ENCODE data around the gene TET2.

The TET2 gene

GRCh38 chr4:105140684-105141490, 5.8 kb upstream of the TET2 start:
- DNase-seq (ENCODE audit: low read depth in 2 of 2), result no peak

GRCh38 chr4:105145156-105145902, 1.3 kb upstream of the TET2 start:
- no peak for DNase-seq (ENCODE audit: low read depth in 2 of 2)

GRCh38 chr4:105145903-105146275, 787 bp upstream of the TET2 start:
- no peak for DNase-seq (ENCODE audit: low read depth in 2 of 2)

- no peak for DNase-seq (ENCODE audit: low read depth in 2 of 2)
Measured at GRCh38 chr4:105147016-105147552, 408 bp downstream of the TET2 start.

- DNase-seq (ENCODE audit: low read depth in 2 of 2), result no peak
Measured at GRCh38 chr4:105147553-105148161, 981 bp downstream of the TET2 start.

- no peak for DNase-seq (ENCODE audit: low read depth in 2 of 2)
Measured at GRCh38 chr4:105148356-105148755, 1.7 kb downstream of the TET2 start.

- DNase-seq (ENCODE audit: low read depth in 2 of 2), result no peak
Measured at GRCh38 chr4:105148776-105149175, 2.1 kb downstream of the TET2 start.

- DNase-seq (ENCODE audit: low read depth in 2 of 2), result no peak
Measured at GRCh38 chr4:105149771-105150170, 3.1 kb downstream of the TET2 start.

- no peak for DNase-seq (ENCODE audit: low read depth in 2 of 2)
Measured at GRCh38 chr4:105150503-105150902, 3.8 kb downstream of the TET2 start.

- no peak for DNase-seq (ENCODE audit: low read depth in 2 of 2)
Measured at GRCh38 chr4:105153749-105154148, 7.1 kb downstream of the TET2 start.

GRCh38 chr4:105154576-105154975, 7.9 kb downstream of the TET2 start:
- no peak for DNase-seq (ENCODE audit: low read depth in 2 of 2)

GRCh38 chr4:105155426-105155825, 8.8 kb downstream of the TET2 start:
- DNase-seq (ENCODE audit: low read depth in 2 of 2), result no peak

GRCh38 chr4:105158837-105159236, 12.2 kb downstream of the TET2 start:
- no peak for DNase-seq (ENCODE audit: low read depth in 2 of 2)

GRCh38 chr4:105162123-105162796, 15.6 kb downstream of the TET2 start:
- no peak for DNase-seq (ENCODE audit: low read depth in 2 of 2)

- DNase-seq (ENCODE audit: low read depth in 2 of 2), result no peak
Measured at GRCh38 chr4:105164548-105164947, 17.9 kb downstream of the TET2 start.

GRCh38 chr4:105166066-105166465, 19.4 kb downstream of the TET2 start:
- DNase-seq (ENCODE audit: low read depth in 2 of 2), result no peak

- no peak for DNase-seq (ENCODE audit: low read depth in 2 of 2)
Measured at GRCh38 chr4:105170711-105171110, 24.0 kb downstream of the TET2 start.

GRCh38 chr4:105171912-105172311, 25.2 kb downstream of the TET2 start:
- no peak for DNase-seq (ENCODE audit: low read depth in 2 of 2)

GRCh38 chr4:105174098-105174497, 27.4 kb downstream of the TET2 start:
- no peak for DNase-seq (ENCODE audit: low read depth in 2 of 2)

- DNase-seq (ENCODE audit: low read depth in 2 of 2), result no peak
Measured at GRCh38 chr4:105179539-105180401, 33.1 kb downstream of the TET2 start.

GRCh38 chr4:105181259-105181658, 34.6 kb downstream of the TET2 start:
- no peak for DNase-seq (ENCODE audit: low read depth in 2 of 2)

Data from activated CD4-positive, alpha-beta T cell treated with anti-CD3 and anti-CD28 coated beads for 24 hours (primary cell).